PC-3 (cell line): Measurements from ENCODE around the gene RFC1.

ENCODE experiments used
- EZH2 ChIP-seq: fragments of 300-600 bp; sonication (generic); IDR thresholded peaks from one replicate; pipeline ENCODE4 v1.6.1; 2017; ENCODE audit warnings: antibody characterized with exemption, mild to moderate bottlenecking, low read length; ENCODE audit not compliant: unreplicated experiment
- EZH2phosphoT487 ChIP-seq: fragments of 300-600 bp; sonication (generic); IDR thresholded peaks from 2 replicates; pipeline ENCODE4 v1.6.1; 2018; ENCODE audit warnings: mild to moderate bottlenecking, antibody characterized with exemption, low read length, borderline replicate concordance
- TF ChIP-seq, protein P1 (sequence below): fragments of 300-600 bp; sonication (generic); conservative IDR thresholded peaks from 2 replicates; pipeline ENCODE4 v1.5.1; 2017; ENCODE audit warnings: antibody characterized with exemption, low read depth, mild to moderate bottlenecking, low read length

DNA sequence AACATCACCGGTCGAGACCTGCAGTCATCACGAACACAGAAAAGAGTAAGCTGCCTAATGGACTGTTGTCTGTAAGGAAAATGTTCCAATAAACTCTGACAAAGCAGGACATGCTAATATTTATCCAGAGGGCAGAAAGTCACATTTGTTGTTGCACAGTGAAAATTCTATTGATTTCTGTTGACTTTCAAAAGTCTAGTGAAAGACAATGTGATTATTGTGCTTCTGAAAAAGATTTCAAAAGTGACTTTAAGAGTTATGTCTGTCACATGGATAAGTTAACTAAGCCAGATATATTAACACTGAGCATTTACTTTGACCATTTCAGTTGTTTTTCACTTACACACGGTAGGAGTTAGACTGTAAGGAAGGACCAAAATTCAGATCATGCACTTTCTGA, 9.3 kb upstream of the RFC1 start:
- TF ChIP-seq, protein P1, sequence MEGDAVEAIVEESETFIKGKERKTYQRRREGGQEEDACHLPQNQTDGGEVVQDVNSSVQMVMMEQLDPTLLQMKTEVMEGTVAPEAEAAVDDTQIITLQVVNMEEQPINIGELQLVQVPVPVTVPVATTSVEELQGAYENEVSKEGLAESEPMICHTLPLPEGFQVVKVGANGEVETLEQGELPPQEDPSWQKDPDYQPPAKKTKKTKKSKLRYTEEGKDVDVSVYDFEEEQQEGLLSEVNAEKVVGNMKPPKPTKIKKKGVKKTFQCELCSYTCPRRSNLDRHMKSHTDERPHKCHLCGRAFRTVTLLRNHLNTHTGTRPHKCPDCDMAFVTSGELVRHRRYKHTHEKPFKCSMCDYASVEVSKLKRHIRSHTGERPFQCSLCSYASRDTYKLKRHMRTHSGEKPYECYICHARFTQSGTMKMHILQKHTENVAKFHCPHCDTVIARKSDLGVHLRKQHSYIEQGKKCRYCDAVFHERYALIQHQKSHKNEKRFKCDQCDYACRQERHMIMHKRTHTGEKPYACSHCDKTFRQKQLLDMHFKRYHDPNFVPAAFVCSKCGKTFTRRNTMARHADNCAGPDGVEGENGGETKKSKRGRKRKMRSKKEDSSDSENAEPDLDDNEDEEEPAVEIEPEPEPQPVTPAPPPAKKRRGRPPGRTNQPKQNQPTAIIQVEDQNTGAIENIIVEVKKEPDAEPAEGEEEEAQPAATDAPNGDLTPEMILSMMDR, result no peak
- TF ChIP-seq EZH2 (no peak), EZH2phosphoT487 (no peak)
